PFSK-1 (cell line): ENCODE measurements around the gene SHC2.
A peak's percentile ranks its signal among the peaks of the same experiment; 100 is the strongest.

Experiments
- FOXP2 ChIP-seq: optimal IDR thresholded peaks from 2 replicates; pipeline ENCODE3; 2011; ENCODE audit warnings: borderline replicate concordance, control low read depth, inconsistent platforms; ENCODE audit not compliant: insufficient read depth; ENCODE audit errors: extremely low read length, extremely low read depth
- POLR2AphosphoS5 ChIP-seq: IDR thresholded peaks from 2 replicates; pipeline ENCODE4 v1.6.1; 2012; ENCODE audit warnings: low read depth, mild to moderate bottlenecking, control low read depth, low read length, moderate library complexity
- SIN3A ChIP-seq: IDR thresholded peaks from 2 replicates; pipeline ENCODE4 v1.6.1; 2012; ENCODE audit warnings: mild to moderate bottlenecking, low read length, moderate library complexity, borderline replicate concordance; ENCODE audit not compliant: insufficient read depth
- TAF1 ChIP-seq: IDR thresholded peaks from 2 replicates; pipeline ENCODE4 v1.6.1; 2012; ENCODE audit warnings: low read length, control low read depth, borderline replicate concordance; ENCODE audit not compliant: insufficient read depth
- TF ChIP-seq, protein P1 (sequence below), 2 experiments: IDR thresholded peaks; 2 replicates each; pipeline versions ENCODE4 v1.6.1 to v1.8.0; 2011 to 2012; ENCODE audit warnings: low read depth in 2 of 2, low read length in 2 of 2, control low read depth in 1 of 2, inconsistent platforms in 1 of 2, mild to moderate bottlenecking in 1 of 2, moderate library complexity in 1 of 2; ENCODE audit not compliant: insufficient read depth in 1 of 2

Gene SHC2

DNA sequence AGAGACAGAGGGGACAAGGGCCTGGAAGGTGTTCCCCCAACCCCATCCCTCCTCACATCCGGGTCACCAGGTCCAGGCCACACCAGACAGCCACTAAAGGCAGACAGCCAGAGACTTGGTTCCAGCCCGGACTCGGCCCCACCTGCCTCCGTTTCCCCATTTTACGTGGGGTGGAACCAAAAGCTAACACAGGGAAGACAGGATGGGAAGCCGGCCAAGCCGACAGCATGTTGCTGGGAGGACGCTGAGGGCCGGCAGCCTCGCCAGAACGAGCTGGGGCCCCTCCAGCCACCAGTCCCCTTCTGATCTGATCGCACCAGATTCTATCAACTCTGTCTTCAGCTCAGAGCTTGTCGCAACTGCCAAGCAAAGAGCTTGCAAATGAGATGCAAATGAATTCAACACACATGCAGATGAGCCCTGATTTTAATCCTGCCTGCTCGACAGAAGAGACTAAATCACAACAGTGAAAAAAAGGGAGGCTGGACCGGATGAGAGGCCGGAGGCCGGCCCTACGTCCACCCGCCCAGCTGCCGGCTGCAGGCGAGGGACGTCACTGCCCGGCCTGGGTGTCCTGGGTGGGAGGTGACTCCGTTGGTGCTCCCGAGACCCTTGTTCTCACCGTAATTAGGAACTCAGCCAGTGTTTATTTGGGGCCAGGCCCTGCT lies 17.5 kb upstream of the SHC2 start:
- TF ChIP-seq SIN3A (no peak), POLR2AphosphoS5 (no peak), TAF1 (no peak), FOXP2 (no peak)
- TF ChIP-seq, protein P1, sequence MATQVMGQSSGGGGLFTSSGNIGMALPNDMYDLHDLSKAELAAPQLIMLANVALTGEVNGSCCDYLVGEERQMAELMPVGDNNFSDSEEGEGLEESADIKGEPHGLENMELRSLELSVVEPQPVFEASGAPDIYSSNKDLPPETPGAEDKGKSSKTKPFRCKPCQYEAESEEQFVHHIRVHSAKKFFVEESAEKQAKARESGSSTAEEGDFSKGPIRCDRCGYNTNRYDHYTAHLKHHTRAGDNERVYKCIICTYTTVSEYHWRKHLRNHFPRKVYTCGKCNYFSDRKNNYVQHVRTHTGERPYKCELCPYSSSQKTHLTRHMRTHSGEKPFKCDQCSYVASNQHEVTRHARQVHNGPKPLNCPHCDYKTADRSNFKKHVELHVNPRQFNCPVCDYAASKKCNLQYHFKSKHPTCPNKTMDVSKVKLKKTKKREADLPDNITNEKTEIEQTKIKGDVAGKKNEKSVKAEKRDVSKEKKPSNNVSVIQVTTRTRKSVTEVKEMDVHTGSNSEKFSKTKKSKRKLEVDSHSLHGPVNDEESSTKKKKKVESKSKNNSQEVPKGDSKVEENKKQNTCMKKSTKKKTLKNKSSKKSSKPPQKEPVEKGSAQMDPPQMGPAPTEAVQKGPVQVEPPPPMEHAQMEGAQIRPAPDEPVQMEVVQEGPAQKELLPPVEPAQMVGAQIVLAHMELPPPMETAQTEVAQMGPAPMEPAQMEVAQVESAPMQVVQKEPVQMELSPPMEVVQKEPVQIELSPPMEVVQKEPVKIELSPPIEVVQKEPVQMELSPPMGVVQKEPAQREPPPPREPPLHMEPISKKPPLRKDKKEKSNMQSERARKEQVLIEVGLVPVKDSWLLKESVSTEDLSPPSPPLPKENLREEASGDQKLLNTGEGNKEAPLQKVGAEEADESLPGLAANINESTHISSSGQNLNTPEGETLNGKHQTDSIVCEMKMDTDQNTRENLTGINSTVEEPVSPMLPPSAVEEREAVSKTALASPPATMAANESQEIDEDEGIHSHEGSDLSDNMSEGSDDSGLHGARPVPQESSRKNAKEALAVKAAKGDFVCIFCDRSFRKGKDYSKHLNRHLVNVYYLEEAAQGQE (IDR thresholded peaks at IDR 0.05; ENCODE audit: insufficient read depth in 1 of 2, low read depth in 2 of 2, low read length in 2 of 2) = no peak

DNA sequence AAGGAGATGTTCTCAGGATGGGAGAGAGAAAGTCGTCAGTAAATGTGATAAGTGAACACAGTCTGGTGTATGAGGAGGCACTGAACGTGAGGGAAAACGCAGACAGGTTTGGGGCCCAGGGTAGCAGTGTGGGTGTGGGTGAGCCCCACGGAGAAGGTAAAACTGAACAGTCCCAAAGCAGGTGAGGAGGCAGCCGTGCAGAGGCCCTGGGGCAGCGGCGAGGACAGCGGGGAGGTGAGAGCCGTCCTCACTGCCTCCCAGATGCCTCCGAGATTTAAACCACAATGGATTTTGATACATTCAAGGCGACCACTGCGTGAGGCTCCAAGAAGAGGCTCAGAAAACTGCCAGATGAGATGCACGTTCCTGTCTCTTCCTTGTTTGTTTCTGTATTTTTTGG lies 14.5 kb upstream of the SHC2 start:
- TF ChIP-seq, protein P1 (IDR thresholded peaks at IDR 0.05; ENCODE audit: insufficient read depth in 1 of 2, low read depth in 2 of 2, low read length in 2 of 2) = no peak
- TF ChIP-seq FOXP2 = no peak
- TF ChIP-seq POLR2AphosphoS5 = no peak
- no peak for TF ChIP-seq TAF1
- no peak for TF ChIP-seq SIN3A

GRCh38 chr19:474126-475078 lies 13.6 kb upstream of the SHC2 start:
- TF ChIP-seq TAF1 (no peak), FOXP2 (peak; percentile 50)

GRCh38 chr19:472005-472858 lies 11.4 kb upstream of the SHC2 start:
- TF ChIP-seq POLR2AphosphoS5 (no peak), SIN3A (no peak), FOXP2 (no peak), TAF1 (no peak)
- TF ChIP-seq, protein P1 (IDR thresholded peaks at IDR 0.05; ENCODE audit: insufficient read depth in 1 of 2, low read depth in 2 of 2, low read length in 2 of 2) = no peak

DNA sequence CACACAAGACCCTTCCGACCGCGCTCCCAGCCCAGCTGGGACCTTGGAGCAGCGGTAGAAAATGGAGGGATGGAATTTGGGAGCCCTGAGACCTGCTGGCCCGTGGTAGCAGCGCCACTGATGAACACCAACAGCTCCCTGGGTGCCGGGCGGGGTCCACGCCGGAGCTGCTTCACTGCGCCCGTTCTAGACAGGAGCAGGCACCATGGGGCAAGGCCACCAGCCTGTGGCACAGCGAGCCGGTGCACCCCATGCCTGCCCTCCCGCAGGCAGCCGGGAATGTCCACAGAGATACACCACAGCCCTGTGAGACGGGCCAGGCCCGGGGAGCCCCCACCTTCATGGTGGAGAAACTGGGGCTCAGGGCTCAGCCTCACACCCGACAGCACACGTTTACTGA lies 9.9 kb upstream of the SHC2 start:
- TF ChIP-seq FOXP2 = no peak
- no peak for TF ChIP-seq SIN3A
- no peak for TF ChIP-seq TAF1
- TF ChIP-seq POLR2AphosphoS5 = no peak
- TF ChIP-seq, protein P1 (IDR thresholded peaks at IDR 0.05; ENCODE audit: insufficient read depth in 1 of 2, low read depth in 2 of 2, low read length in 2 of 2) = no peak
